ENCODE data around the gene ACSS2. TPM values are rescaled to one million over a fixed set of nuclear protein-coding genes. Genes with fewer than 3 reads are reported as not detected.

The ACSS2 gene
- total RNA-seq, 1 donor from 2014 or later: 127 TPM

GRCh38 chr20:34907616-34908469, 31.4 kb downstream of the ACSS2 start:
- DNase-seq (ENCODE audit: low spot score): no peak

- no peak for DNase-seq (ENCODE audit: low spot score)
Measured at GRCh38 chr20:34915131-34915530, 38.7 kb downstream of the ACSS2 start.

- no peak for DNase-seq (ENCODE audit: low spot score)
Measured at GRCh38 chr20:34915749-34916455, 39.5 kb downstream of the ACSS2 start.

GRCh38 chr20:34916774-34917354, 40.5 kb downstream of the ACSS2 start:
- DNase-seq (ENCODE audit: low spot score): no peak

- no peak for DNase-seq (ENCODE audit: low spot score)
Measured at GRCh38 chr20:34920055-34920454, 43.6 kb downstream of the ACSS2 start.

- no peak for DNase-seq (ENCODE audit: low spot score)
Measured at GRCh38 chr20:34921436-34921835, 45.0 kb downstream of the ACSS2 start.

GRCh38 chr20:34922654-34923381, 46.4 kb downstream of the ACSS2 start:
- DNase-seq (ENCODE audit: low spot score): no peak

GRCh38 chr20:34923414-34923813, 47.0 kb downstream of the ACSS2 start:
- DNase-seq (ENCODE audit: low spot score): no peak

- no peak for DNase-seq (ENCODE audit: low spot score)
Measured at GRCh38 chr20:34925341-34925740, 48.9 kb downstream of the ACSS2 start.

GRCh38 chr20:34925981-34926380, 49.6 kb downstream of the ACSS2 start:
- no peak for DNase-seq (ENCODE audit: low spot score)

GRCh38 chr20:34926581-34926980, 50.2 kb downstream of the ACSS2 start:
- no peak for DNase-seq (ENCODE audit: low spot score)

GRCh38 chr20:34927736-34928135, 51.3 kb downstream of the ACSS2 start:
- DNase-seq (ENCODE audit: low spot score): no peak

- no peak for DNase-seq (ENCODE audit: low spot score)
Measured at GRCh38 chr20:34928411-34928810, 52.0 kb downstream of the ACSS2 start.

- DNase-seq (ENCODE audit: low spot score): no peak
Measured at GRCh38 chr20:34931771-34932170, 55.4 kb downstream of the ACSS2 start.

- DNase-seq (ENCODE audit: low spot score): no peak
Measured at GRCh38 chr20:34938466-34939163, 62.2 kb downstream of the ACSS2 start.

GRCh38 chr20:34940081-34940481, 63.7 kb downstream of the ACSS2 start:
- no peak for DNase-seq (ENCODE audit: low spot score)

GRCh38 chr20:34941226-34941625, 64.8 kb downstream of the ACSS2 start:
- no peak for DNase-seq (ENCODE audit: low spot score)

GRCh38 chr20:34942301-34942700, 65.9 kb downstream of the ACSS2 start:
- DNase-seq (ENCODE audit: low spot score): no peak

GRCh38 chr20:34943808-34944567, 67.6 kb downstream of the ACSS2 start:
- no peak for DNase-seq (ENCODE audit: low spot score)
